MM.1S (cell line): ENCODE data around the gene DYNLT3.

ENCODE experiments used
- DNase-seq: peaks from one replicate; pipeline ENCODE4 v3.0.0-alpha.2; 2015
- H2AFZ ChIP-seq: fragments of 300-600 bp; sonication (generic); 2 replicates; pipeline ENCODE4 v1.6.0; 2016; ENCODE audit warnings: antibody characterized with exemption, low read length
- H3F3A ChIP-seq: fragments of 300-600 bp; sonication (generic); 2 replicates; pipeline ENCODE4 v1.6.1; 2016; ENCODE audit warnings: mild to moderate bottlenecking, antibody characterized with exemption, low read length, moderate library complexity, mixed read lengths; ENCODE audit not compliant: insufficient read depth
- H3K27ac ChIP-seq: fragments of 300-600 bp; sonication (generic); 2 replicates; pipeline ENCODE4 v1.5.1; 2016; ENCODE audit warnings: mild to moderate bottlenecking, low read length
- H3K27me3 ChIP-seq: fragments of 300-600 bp; sonication (generic); replicated peaks from 2 replicates; pipeline ENCODE4 v1.6.0; 2016; ENCODE audit warnings: low read length; ENCODE audit not compliant: insufficient read depth
- H3K36me3 ChIP-seq: fragments of 300-600 bp; sonication (generic); replicated peaks from 2 replicates; pipeline ENCODE4 v1.6.1; 2016; ENCODE audit warnings: mild to moderate bottlenecking, low read length, mixed read lengths; ENCODE audit not compliant: insufficient read depth
- H3K4me1 ChIP-seq: fragments of 300-600 bp; sonication (generic); 2 replicates; pipeline ENCODE4 v1.6.1; 2016; ENCODE audit warnings: low read length, mixed read lengths
- H3K4me2 ChIP-seq: fragments of 300-600 bp; sonication (generic); 2 replicates; pipeline ENCODE4 v1.6.0; 2016; ENCODE audit warnings: low read depth, low read length
- H3K4me3 ChIP-seq: fragments of 300-600 bp; sonication (generic); 2 replicates; pipeline ENCODE4 v1.5.1; 2016; ENCODE audit warnings: low read length, mixed read lengths
- H3K79me2 ChIP-seq: fragments of 300-600 bp; sonication (generic); 2 replicates; pipeline ENCODE4 v1.6.1; 2016; ENCODE audit warnings: mixed run types, low read length, mixed read lengths
- H3K9ac ChIP-seq: fragments of 300-600 bp; sonication (generic); 2 replicates; pipeline ENCODE4 v1.6.1; 2016; ENCODE audit warnings: low read length, mixed read lengths
- H3K9me2 ChIP-seq: fragments of 300-600 bp; sonication (generic); replicated peaks from 2 replicates; pipeline ENCODE4 v1.6.1; 2016; ENCODE audit warnings: mild to moderate bottlenecking, low read length, mixed read lengths; ENCODE audit not compliant: insufficient read depth
- H3K9me3 ChIP-seq: fragments of 300-600 bp; sonication (generic); replicated peaks from 2 replicates; pipeline ENCODE4 v1.6.1; 2016; ENCODE audit warnings: mild to moderate bottlenecking, low read length, mixed read lengths; ENCODE audit not compliant: insufficient read depth
- H4K20me1 ChIP-seq: fragments of 300-600 bp; sonication (generic); 2 replicates; pipeline ENCODE4 v1.6.1; 2016; ENCODE audit warnings: mild to moderate bottlenecking, low read length, moderate library complexity, mixed read lengths; ENCODE audit not compliant: insufficient read depth
- CTCF ChIP-seq: fragments of 300-600 bp; sonication (generic); IDR thresholded peaks from 2 replicates; pipeline ENCODE4 v1.5.1; 2016; ENCODE audit warnings: antibody characterized with exemption, low read length, mixed read lengths
- EZH2 ChIP-seq: fragments of 300-600 bp; sonication (generic); optimal IDR thresholded peaks from 2 replicates; pipeline ENCODE3; 2017; ENCODE audit warnings: low read depth, mild to moderate bottlenecking, antibody characterized with exemption, low read length, mixed read lengths
- EZH2phosphoT487 ChIP-seq: fragments of 300-600 bp; sonication (generic); IDR thresholded peaks from 2 replicates; pipeline ENCODE4 v1.6.1; 2018; ENCODE audit warnings: antibody characterized with exemption, low read length

DYNLT3 gene

GRCh38 chrX:37873220-37873619, 25.8 kb upstream of the DYNLT3 start:
- no peak overlapping the region for H3K27ac ChIP-seq
- DNase-seq = no peak
- no peak overlapping the region for H3K9ac ChIP-seq
- no peaks in the 10 kb centered on the region for H3K9me2 ChIP-seq
- TF ChIP-seq EZH2phosphoT487 (no peak), EZH2 (no peak), CTCF (no peak)
- no peaks in the 10 kb centered on the region for H4K20me1 ChIP-seq
- H3K9me3 ChIP-seq = no peaks in the 10 kb centered on the region
- no peaks in the 10 kb centered on the region for H3K79me2 ChIP-seq
- H3K4me2 ChIP-seq = no peak overlapping the region
- no peaks in the 10 kb centered on the region for H3F3A ChIP-seq
- H2AFZ ChIP-seq = no peak overlapping the region
- no peaks in the 10 kb centered on the region for H3K4me1 ChIP-seq
- no peaks in the 10 kb centered on the region for H3K36me3 ChIP-seq
- H3K4me3 ChIP-seq = no peak overlapping the region
- no peaks in the 10 kb centered on the region for H3K27me3 ChIP-seq

GRCh38 chrX:37872303-37872655, 24.9 kb upstream of the DYNLT3 start:
- Histone ChIP-seq H3F3A (no peaks in the 10 kb centered on the region), H2AFZ (no peak overlapping the region), H3K9ac (no peak overlapping the region), H3K27me3 (no peaks in the 10 kb centered on the region), H3K36me3 (no peaks in the 10 kb centered on the region), H3K4me3 (no peak overlapping the region), H3K9me3 (no peaks in the 10 kb centered on the region), H3K27ac (no peak overlapping the region), H3K9me2 (no peaks in the 10 kb centered on the region), H3K4me1 (no peaks in the 10 kb centered on the region), H3K4me2 (no peak overlapping the region), H3K79me2 (no peaks in the 10 kb centered on the region), H4K20me1 (no peaks in the 10 kb centered on the region)
- DNase-seq = no peak
- no peak for TF ChIP-seq EZH2
- TF ChIP-seq CTCF = no peak
- no peak for TF ChIP-seq EZH2phosphoT487

- Histone ChIP-seq H3K36me3 (no peaks in the 10 kb centered on the region), H3K27ac (no peak overlapping the region), H3K27me3 (no peaks in the 10 kb centered on the region), H3K4me3 (no peak overlapping the region), H3K9ac (no peak overlapping the region), H3F3A (no peaks in the 10 kb centered on the region), H3K9me3 (no peaks in the 10 kb centered on the region), H2AFZ (no peak overlapping the region), H3K4me1 (no peaks in the 10 kb centered on the region), H4K20me1 (no peaks in the 10 kb centered on the region), H3K4me2 (no peak overlapping the region), H3K9me2 (no peaks in the 10 kb centered on the region), H3K79me2 (no peaks in the 10 kb centered on the region)
- DNase-seq = no peak
- TF ChIP-seq EZH2 = no peak
- TF ChIP-seq CTCF = no peak
- no peak for TF ChIP-seq EZH2phosphoT487
Measured at GRCh38 chrX:37871626-37872302, 24.4 kb upstream of the DYNLT3 start.
